Natural killer cell (primary cell): ENCODE measurements around the gene PRSS38. TPM values are rescaled to one million over a fixed set of nuclear protein-coding genes. Genes with fewer than 3 reads are reported as not detected.

ENCODE experiments used
- ATAC-seq, 3 donors: fragments of 150-1000 bp in 2 of 3; fragments of 200-7000 bp in 1 of 3; cut with Tn5 transposase; 1 replicate in 1 of 3; 2 replicates in 2 of 3; pipeline ENCODE4 v1.10.0; 2021; ENCODE audit warnings: mild to moderate bottlenecking in 2 of 3, moderate library complexity in 2 of 3
- DNase-seq, 2 donors: peaks; one replicate each; pipeline versions ENCODE4 v3.0.0 to v3.0.0-alpha.2; 2013 to 2021; ENCODE audit warnings: mixed read lengths in 1 of 2
- H3K27ac ChIP-seq: one replicate; pipeline ENCODE4 v1.5.1; 2013; ENCODE audit warnings: mild to moderate bottlenecking, low read length
- H3K27me3 ChIP-seq: one replicate; pipeline ENCODE4 v1.6.1; 2013; ENCODE audit warnings: low read length; ENCODE audit not compliant: control insufficient read depth, insufficient read depth
- H3K36me3 ChIP-seq: one replicate; pipeline ENCODE4 v1.6.1; 2013; ENCODE audit warnings: low read length; ENCODE audit not compliant: control insufficient read depth, insufficient read depth
- H3K4me1 ChIP-seq: one replicate; pipeline ENCODE4 v1.6.1; 2013; ENCODE audit warnings: low read length; ENCODE audit not compliant: control insufficient read depth, insufficient read depth
- H3K4me3 ChIP-seq: one replicate; pipeline ENCODE4 v1.5.1; 2013; ENCODE audit warnings: low read length
- H3K9me3 ChIP-seq: one replicate; pipeline ENCODE4 v1.6.1; 2013; ENCODE audit warnings: low read length; ENCODE audit not compliant: control insufficient read depth, insufficient read depth
- H3K27ac Mint-ChIP-seq, 2 donors: one replicate each; pipeline ENCODE4 v1.8.0; 2022; ENCODE audit warnings: mild to moderate bottlenecking in 2 of 2, mixed read lengths in 2 of 2, moderate library complexity in 1 of 2
- H3K27me3 Mint-ChIP-seq, 2 donors: one replicate each; pipeline ENCODE4 v1.8.0; 2022; ENCODE audit warnings: low read depth in 2 of 2, mixed read lengths in 2 of 2
- H3K36me3 Mint-ChIP-seq: one replicate; pipeline ENCODE4 v1.8.0; 2022; ENCODE audit warnings: mixed read lengths
- H3K4me1 Mint-ChIP-seq, 2 donors: one replicate each; pipeline ENCODE4 v1.8.0; 2022; ENCODE audit warnings: mixed read lengths in 2 of 2
- H3K4me3 Mint-ChIP-seq: one replicate; pipeline ENCODE4 v1.8.0; 2022; ENCODE audit warnings: mild to moderate bottlenecking, moderate library complexity, mixed read lengths
- H3K9me3 Mint-ChIP-seq, 2 donors: one replicate each; pipeline ENCODE4 v1.8.0; 2022; ENCODE audit warnings: mixed read lengths in 2 of 2
- CTCF ChIP-seq: fragments of 200-600 bp; IDR thresholded peaks from one replicate; pipeline ENCODE4 v1.8.0; 2022; ENCODE audit warnings: antibody characterized with exemption
- WGBS: methylation state at CpG from one replicate; pipeline ENCODE4 v1.1.7; 2013; ENCODE audit warnings: missing lambda C conversion rate; ENCODE audit not compliant: insufficient coverage; 5-methylcytosine and 5-hydroxymethylcytosine counted together
- intact Hi-C: fragments of 100-400 bp; cut with micrococcal nuclease; formaldehyde crosslinking; loops from one replicate; pipeline ENCODE4 v1.14.2; 2022
- total RNA-seq, 4 donors: library from RNA; stranded (reverse); fragments of 120-200 nt in 1 of 4; gene quantifications; one replicate each; pipeline versions ENCODE4 v1.2.3 to v1.2.4, GENCODE V29; 2013 to 2022

Gene PRSS38
- total RNA-seq, 3 donors from 2014 or later (not counting 1 experiment from before 2014, with no cell fraction given) = not detected

DNA sequence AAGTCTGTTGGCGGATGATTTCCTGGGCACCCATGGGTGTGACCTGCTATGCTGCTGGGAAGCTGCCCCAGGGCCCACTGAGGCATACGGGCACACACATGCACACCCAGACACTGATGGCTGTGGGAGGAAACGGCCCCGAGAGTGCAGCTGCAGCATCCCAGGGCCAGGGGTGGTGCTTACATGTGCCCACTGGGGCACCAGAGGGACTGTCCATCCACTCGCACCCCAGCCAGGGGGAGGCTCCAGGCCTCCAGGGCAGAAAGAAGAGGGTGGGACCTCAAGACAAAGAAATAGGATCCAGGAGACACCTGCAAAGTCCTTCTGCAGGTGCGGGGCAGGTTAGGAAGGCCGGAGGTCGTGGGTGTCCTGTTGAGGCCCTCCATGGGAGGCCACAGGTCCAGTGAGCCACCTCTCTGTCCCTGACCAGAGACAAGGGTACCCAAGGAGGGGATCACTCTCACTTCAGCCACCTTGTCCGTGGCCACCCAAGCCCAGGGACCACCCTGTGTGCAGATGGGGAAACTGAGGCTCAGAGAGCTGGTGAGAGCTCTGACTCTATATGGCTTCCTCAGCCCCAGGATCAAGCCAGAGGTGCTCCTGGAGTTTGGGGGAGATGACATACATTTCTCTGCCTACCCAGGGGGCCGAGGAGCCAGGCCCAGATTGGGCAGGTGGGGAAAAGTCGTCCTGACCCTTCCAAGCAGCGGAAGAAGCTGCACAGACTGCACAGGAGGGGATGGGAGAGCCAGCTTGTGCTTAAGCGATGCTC, 75.2 kb downstream of the PRSS38 start:
- H3K27ac ChIP-seq = no peak overlapping the region
- DNase-seq = no peak
- peaks cover 4 to 8% of the 10 kb centered on the region in 2 donors for H3K4me1 Mint-ChIP-seq
- no peaks in the 10 kb centered on the region for H3K9me3 Mint-ChIP-seq
- H3K4me3 Mint-ChIP-seq = no peak overlapping the region
- peaks cover 19% of the 10 kb centered on the region for H3K4me1 ChIP-seq
- H3K27ac Mint-ChIP-seq = no peak overlapping the region
- ATAC-seq = no peak
- 87% methylated on average over 13 of the region's 13 CpGs for WGBS
- intact Hi-C loops = loop anchor here (1.0 kb wide), 1 partner anchor 9 kb away; no protein-coding TSS in a partner anchor
- H3K9me3 ChIP-seq = no peaks in the 10 kb centered on the region
- peaks cover 0 to 2% of the 10 kb centered on the region in 2 donors for H3K27me3 Mint-ChIP-seq
- H3K36me3 ChIP-seq = no peaks in the 10 kb centered on the region
- H3K36me3 Mint-ChIP-seq = no peaks in the 10 kb centered on the region
- H3K27me3 ChIP-seq = peaks cover 4% of the 10 kb centered on the region
- H3K4me3 ChIP-seq = no peak overlapping the region
- TF ChIP-seq CTCF = no peak

GRCh38 chr1:227891223-227891954, 75.9 kb downstream of the PRSS38 start:
- Mint-ChIP-seq H3K4me1 (peaks cover 0 to 5% of the 10 kb centered on the region in 2 donors), H3K36me3 (no peaks in the 10 kb centered on the region), H3K27ac (no peak overlapping the region), H3K27me3 (peaks cover 0 to 2% of the 10 kb centered on the region in 2 donors), H3K4me3 (no peak overlapping the region), H3K9me3 (no peaks in the 10 kb centered on the region)
- H3K27ac ChIP-seq = no peak overlapping the region
- ATAC-seq (no peak), DNase-seq (peak in 1 of 2 donors; percentile 13)
- H3K36me3 ChIP-seq = no peaks in the 10 kb centered on the region
- intact Hi-C loops = loop anchor here (1.0 kb wide), 1 partner anchor 8 kb away; no protein-coding TSS in a partner anchor
- H3K27me3 ChIP-seq = peaks cover 4% of the 10 kb centered on the region
- 89% methylated on average over 19 of the region's 19 CpGs for WGBS
- TF ChIP-seq CTCF = no peak
- H3K9me3 ChIP-seq = no peaks in the 10 kb centered on the region
- H3K4me1 ChIP-seq = peaks cover 12% of the 10 kb centered on the region
- H3K4me3 ChIP-seq = no peak overlapping the region

GRCh38 chr1:227891955-227892488, 76.5 kb downstream of the PRSS38 start:
- TF ChIP-seq CTCF = no peak
- Histone ChIP-seq H3K36me3 (no peaks in the 10 kb centered on the region), H3K27me3 (peaks cover 4% of the 10 kb centered on the region), H3K4me3 (no peak overlapping the region), H3K4me1 (peaks cover 5% of the 10 kb centered on the region), H3K9me3 (no peaks in the 10 kb centered on the region), H3K27ac (no peak overlapping the region)
- Mint-ChIP-seq H3K36me3 (no peaks in the 10 kb centered on the region), H3K4me3 (no peak overlapping the region), H3K27ac (no peak overlapping the region), H3K9me3 (no peaks in the 10 kb centered on the region), H3K4me1 (peaks cover 0 to 5% of the 10 kb centered on the region in 2 donors), H3K27me3 (peaks cover 0 to 2% of the 10 kb centered on the region in 2 donors)
- 90% methylated on average over 6 of the region's 6 CpGs for whole genome bisulfite sequencing
- intact Hi-C loops = loop anchor here (1.0 kb wide), 1 partner anchor 7 kb away; no protein-coding TSS in a partner anchor
- DNase-seq = no peak
- ATAC-seq = no peak
